PC-9 (cell line): ENCODE measurements around the gene NT5C2.

Source experiments
- CTCF ChIP-seq: fragments of 200-600 bp; sonication (generic); conservative IDR thresholded peaks from 2 replicates; pipeline ENCODE4 v1.6.1; 2017; ENCODE audit warnings: mixed run types, antibody characterized with exemption, mild to moderate bottlenecking, moderate library complexity
- EZH2 ChIP-seq: fragments of 200-600 bp; sonication (generic); IDR thresholded peaks from 2 replicates; pipeline ENCODE4 v1.8.0; 2017; ENCODE audit warnings: antibody characterized with exemption, low read depth

DNA sequence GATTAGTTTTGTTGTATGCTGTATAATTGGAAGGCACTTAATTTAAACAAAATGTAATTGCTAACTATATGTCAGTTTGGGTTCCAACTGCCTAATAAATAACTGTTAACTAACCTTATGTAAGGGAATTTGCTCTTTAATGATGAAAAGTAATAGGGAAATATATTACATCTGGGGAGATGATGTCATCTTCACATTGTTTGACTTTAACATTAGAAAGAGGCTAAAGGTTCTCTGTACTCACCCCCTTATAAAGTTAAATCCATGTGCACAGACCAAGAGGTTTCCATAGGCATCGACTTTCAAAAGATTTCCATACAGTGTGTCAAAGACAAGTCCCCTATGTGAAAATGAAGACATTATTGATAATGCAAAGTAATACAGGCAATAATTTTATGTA lies 87.6 kb downstream of the NT5C2 start:
- TF ChIP-seq CTCF (no peak), EZH2 (no peak)
